Glutamatergic neuron (in vitro differentiated cells): ENCODE data around the gene FITM1. TPM values are rescaled to one million over a fixed set of nuclear protein-coding genes. Genes with fewer than 3 reads are reported as not detected.
A peak's percentile ranks its signal among the peaks of the same experiment; 100 is the strongest.

Experiments used
- DNase-seq: peaks from one replicate; pipeline ENCODE4 v3.0.0; 2022
- H3K27ac Mint-ChIP-seq: one replicate; pipeline ENCODE4 v1.8.0; 2020; ENCODE audit warnings: mild to moderate bottlenecking, mixed read lengths, inconsistent platforms; ENCODE audit not compliant: unreplicated experiment
- H3K27me3 Mint-ChIP-seq: one replicate; pipeline ENCODE4 v1.8.0; 2020; ENCODE audit warnings: mild to moderate bottlenecking, moderate library complexity, mixed read lengths, inconsistent platforms; ENCODE audit not compliant: unreplicated experiment
- H3K36me3 Mint-ChIP-seq: one replicate; pipeline ENCODE4 v1.8.0; 2020; ENCODE audit warnings: mild to moderate bottlenecking, mixed read lengths, inconsistent platforms; ENCODE audit not compliant: unreplicated experiment
- H3K4me1 Mint-ChIP-seq: one replicate; pipeline ENCODE4 v1.8.0; 2020; ENCODE audit warnings: mild to moderate bottlenecking, low read depth, mixed read lengths, inconsistent platforms; ENCODE audit not compliant: unreplicated experiment
- H3K4me3 Mint-ChIP-seq: one replicate; pipeline ENCODE4 v1.8.0; 2020; ENCODE audit warnings: mild to moderate bottlenecking, mixed read lengths, inconsistent platforms; ENCODE audit not compliant: unreplicated experiment
- H3K9me3 Mint-ChIP-seq: one replicate; pipeline ENCODE4 v1.8.0; 2020; ENCODE audit warnings: mild to moderate bottlenecking, moderate library complexity, mixed read lengths, inconsistent platforms; ENCODE audit not compliant: unreplicated experiment
- CTCF ChIP-seq: fragments of 200-600 bp; sonication (generic); IDR thresholded peaks from one replicate; pipeline ENCODE4 v1.5.0; 2021; ENCODE audit not compliant: partially characterized antibody, unreplicated experiment
- total RNA-seq: library from RNA; stranded (reverse); fragmentation: NEBNext Ultra II Directional; extraction: Animal tissue kit (Norgen Biotek cat#: 25700); gene quantifications from one replicate; pipeline ENCODE4 v1.2.1, GENCODE V29; 2021; ENCODE audit not compliant: unreplicated experiment

The FITM1 gene
- total RNA-seq, 1 donor from 2014 or later, result 0.66 TPM

DNA sequence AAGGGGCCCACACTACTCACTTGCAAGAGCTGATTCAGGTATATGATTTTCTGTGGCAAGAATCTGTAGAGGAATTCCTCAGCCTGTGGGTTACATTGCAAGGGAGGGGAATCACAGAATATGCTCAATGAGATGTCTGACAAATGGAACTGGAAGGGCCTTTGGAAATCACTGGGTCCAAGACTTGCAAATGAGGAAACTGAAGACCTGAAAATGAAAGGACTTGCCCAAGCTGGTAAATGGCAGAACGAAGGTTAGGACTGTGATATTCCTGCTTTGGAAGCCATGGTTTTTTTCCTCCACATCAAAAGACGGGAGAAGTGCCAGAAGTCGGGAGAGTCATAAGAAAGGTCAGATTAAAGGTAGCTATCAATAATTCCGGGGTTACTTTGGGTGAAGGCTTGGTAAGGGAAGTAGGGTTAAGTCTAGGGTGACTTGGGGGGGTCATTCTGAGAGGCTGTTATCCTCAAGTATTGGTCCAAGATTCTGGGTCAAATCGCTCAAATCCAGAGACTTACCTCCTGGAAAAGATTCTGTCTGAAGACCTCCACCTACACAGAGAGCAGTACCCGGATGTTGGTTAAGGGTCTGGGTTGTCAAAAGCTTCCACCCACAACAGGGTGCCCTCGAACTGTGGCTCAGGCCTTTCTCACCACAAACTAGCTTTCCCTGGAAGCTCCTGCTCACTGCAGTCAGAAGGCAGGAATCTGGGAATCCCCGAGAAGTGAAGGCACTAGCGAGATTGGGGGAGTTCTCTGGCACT lies 15.4 kb downstream of the FITM1 start:
- H3K27ac Mint-ChIP-seq, result peak overlapping the region; percentile 22
- no peak for TF ChIP-seq CTCF
- peaks cover 9% of the 10 kb centered on the region for H3K9me3 Mint-ChIP-seq
- H3K36me3 Mint-ChIP-seq, result no peaks in the 10 kb centered on the region
- no peak for DNase-seq
- peak overlapping the region; percentile 98 for H3K4me3 Mint-ChIP-seq
- H3K27me3 Mint-ChIP-seq, result peaks cover 4% of the 10 kb centered on the region
- peaks cover 11% of the 10 kb centered on the region for H3K4me1 Mint-ChIP-seq

- Mint-ChIP-seq H3K9me3 (peaks cover 9% of the 10 kb centered on the region), H3K27me3 (peaks cover 4% of the 10 kb centered on the region), H3K27ac (peak within 1 kb of the TSS; percentile 82), H3K4me3 (peak within 1 kb of the TSS; percentile 98), H3K4me1 (peaks cover 11% of the 10 kb centered on the region), H3K36me3 (no peaks in the 10 kb centered on the region)
- peak; percentile 98 for DNase-seq
- no peak for TF ChIP-seq CTCF
Measured at GRCh38 chr14:24146453-24146977, 16.1 kb downstream of the FITM1 start, which contains the start of gene PSME2. PSME2 (minus strand) TSS chr14:24146610; CDS start chr14:24146581, 29 bp downstream.

- Mint-ChIP-seq H3K4me3 (peak within 1 kb of the TSS; percentile 98), H3K27ac (peak within 1 kb of the TSS; percentile 82), H3K36me3 (no peaks in the 10 kb centered on the region), H3K4me1 (peaks cover 9% of the 10 kb centered on the region), H3K9me3 (peaks cover 4% of the 10 kb centered on the region), H3K27me3 (peaks cover 4% of the 10 kb centered on the region)
- peak; percentile 96 for DNase-seq
- TF ChIP-seq CTCF, result no peak
Measured at GRCh38 chr14:24146978-24147760, 16.7 kb downstream of the FITM1 start, which contains the start of gene RNF31. RNF31 (plus strand) TSS chr14:24147498; CDS start chr14:24147699, 201 bp downstream.

- Mint-ChIP-seq H3K9me3 (peaks cover 4% of the 10 kb centered on the region), H3K36me3 (no peaks in the 10 kb centered on the region), H3K4me3 (peak overlapping the region; percentile 90), H3K27me3 (peaks cover 4% of the 10 kb centered on the region), H3K4me1 (peaks cover 9% of the 10 kb centered on the region), H3K27ac (peak overlapping the region; percentile 76)
- TF ChIP-seq CTCF, result no peak
- DNase-seq, result no peak
Measured at GRCh38 chr14:24147761-24148428, 17.4 kb downstream of the FITM1 start.
